K562 treated with DMSO at 1 percent for 24 hours (cell line): ENCODE data around the gene FDXACB1. TPM values are rescaled to one million over a fixed set of nuclear protein-coding genes. Genes with fewer than 3 reads are reported as not detected.

ENCODE experiments used
- total RNA-seq: library from RNA; unstranded; fragments of 300-600 nt; gene quantifications from 2 replicates; pipeline ENCODE4 v1.2.3, GENCODE V29; 2022; ENCODE audit warnings: low read depth; ENCODE audit not compliant: insufficient read depth

Gene FDXACB1, protein sequence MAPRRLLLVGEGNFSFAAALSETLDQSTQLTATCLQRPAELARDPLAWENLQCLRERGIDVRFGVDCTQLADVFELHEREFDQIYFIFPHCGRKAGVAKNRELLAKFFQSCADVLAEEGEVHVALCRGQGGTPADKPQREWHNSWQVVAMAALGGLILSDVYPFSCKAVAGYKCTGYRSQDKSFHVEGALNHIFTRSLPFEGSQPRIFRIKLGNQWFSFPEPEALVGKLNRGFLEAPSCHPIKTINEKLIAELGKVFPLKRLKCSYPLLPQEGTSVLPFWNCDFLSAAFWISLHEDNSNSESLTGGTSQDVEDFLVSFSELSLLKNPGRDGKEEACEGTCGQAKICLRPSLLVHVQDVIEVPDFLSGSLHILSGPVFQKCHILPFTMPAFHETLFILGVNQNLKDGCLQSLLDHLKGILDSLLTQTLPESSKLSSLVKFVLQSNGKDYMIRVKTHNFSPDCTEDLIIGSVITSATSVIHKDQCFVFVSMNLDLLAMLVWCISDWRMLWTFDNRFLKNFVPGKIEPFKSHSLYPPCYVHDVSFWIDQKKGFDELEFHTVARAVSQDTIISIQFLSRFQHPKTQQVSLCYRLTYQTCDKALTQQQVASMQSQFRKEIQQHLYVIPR
- 0.61 and 1.0 TPM in 2 replicates for total RNA-seq

GRCh38 chr11:111878849-111879636 is at the start of gene FDXACB1, which contains the start of gene CFAP68:
FDXACB1 (minus strand) TSS chr11:111879165; CDS start chr11:111879132, 33 bp downstream.
CFAP68 (plus strand) TSS chr11:111879541; CDS start chr11:111879561, 20 bp downstream.

GRCh38 chr11:111918390-111919256 is 39.7 kb upstream of the FDXACB1 start, which contains the start of gene C11orf52:
C11orf52 (plus strand) TSS chr11:111918913; CDS start chr11:111918973, 60 bp downstream.

DNA sequence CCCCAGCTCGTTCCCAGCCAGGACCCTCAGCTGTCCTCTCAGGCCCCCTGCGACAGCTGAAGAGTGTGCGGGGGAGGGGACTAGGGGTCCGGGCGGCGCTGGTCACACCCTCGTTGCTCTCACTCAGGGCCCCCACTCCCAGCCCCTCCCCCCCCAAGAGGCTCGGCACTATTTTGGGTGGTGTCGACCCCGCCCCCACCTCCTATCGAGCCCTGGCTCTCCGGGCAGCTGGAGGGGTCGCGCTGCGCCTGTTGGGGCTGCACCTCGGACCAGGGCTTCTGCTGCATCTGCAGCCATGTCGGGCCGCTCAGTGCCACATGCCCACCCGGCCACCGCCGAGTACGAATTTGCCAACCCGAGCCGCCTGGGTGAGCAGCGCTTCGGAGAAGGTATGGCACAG is 33.6 kb upstream of the FDXACB1 start, which contains the start of gene HSPB2:
Gene HSPB2 (plus strand): TSS at position 200 of the 400 bp plus-strand sequence. CDS start 96 bp downstream, at position 296.

DNA sequence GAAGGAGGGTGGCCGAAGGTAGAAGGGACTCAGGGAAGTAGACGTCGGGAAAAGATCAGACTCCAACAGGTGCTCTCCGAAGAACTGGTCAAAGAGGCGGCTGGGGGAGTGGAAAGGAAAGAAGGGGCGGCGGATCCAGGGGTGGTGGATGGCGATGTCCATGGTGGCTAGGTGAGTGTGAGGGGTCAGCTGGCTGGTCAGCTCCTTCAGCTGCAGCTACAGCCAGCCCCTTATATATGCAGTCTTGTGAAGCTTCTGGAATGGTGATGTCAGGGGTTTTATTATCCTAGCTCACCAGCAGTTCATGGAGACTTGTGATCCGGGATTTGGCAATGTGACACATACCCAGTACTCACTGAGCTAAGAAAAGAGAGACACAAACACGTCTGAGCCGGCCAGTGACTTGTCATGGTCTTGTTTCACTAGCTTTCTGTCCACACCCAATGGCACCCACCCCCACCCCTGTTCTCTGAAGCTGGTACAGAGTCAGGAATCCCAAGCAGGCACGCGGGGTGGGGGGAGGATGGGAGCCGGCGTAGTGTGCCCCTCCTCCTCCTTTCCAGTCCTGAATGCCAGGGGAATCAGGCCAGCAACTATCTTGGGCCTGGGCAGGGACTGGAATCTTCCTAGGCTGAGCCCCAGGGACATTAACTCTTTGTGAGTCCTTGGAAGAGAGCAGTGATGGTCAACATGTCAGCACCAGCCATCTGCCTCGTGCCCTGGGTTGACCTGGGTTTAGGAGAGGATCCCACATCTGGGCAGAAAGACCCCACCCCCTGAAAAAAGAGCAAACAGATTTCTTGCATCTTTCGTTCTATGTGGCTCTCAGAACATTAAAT is 32.8 kb upstream of the FDXACB1 start, which contains the start of gene CRYAB:
Gene CRYAB (minus strand): TSS at position 208 of the 839 bp plus-strand sequence. CDS start 46 bp downstream, at position 162.

DNA sequence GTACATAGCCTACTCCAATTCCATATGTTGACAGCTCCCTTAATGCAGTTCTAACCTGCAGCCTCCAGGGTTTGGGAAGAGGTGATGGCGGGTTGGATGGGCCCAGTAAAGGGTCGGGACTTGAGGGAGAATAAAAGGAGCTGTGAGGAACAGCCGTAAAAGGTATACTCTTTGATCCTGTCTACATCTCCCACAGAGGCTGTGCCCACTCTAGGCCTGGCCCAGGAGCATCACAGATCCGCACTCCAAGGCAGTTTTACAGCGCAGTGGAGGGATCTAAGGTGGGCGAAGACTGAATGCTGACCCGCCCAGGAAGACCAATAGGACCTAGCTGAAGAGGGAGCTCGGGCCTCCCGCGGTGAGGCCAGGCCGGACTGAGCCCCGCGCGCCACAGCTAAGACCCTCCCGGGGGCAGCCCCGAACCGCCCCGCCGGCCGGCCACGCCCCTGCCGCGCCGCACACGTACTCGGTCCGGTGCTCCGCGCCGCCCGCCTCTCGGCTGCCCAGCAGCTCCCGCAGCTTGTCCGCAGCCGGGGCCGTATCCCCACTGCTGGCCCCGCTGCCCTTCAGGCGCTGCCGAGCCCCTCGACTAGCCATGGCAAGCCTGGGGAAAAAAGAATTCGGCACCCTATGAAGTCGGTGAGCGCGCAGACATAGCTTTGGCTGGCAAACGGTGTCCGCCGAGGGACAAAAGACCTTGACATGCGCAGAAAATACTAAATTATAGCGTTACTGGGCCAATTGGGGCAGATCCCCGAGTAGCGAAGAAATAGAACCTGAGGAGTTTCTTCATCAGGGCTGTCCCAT is 7.9 kb downstream of the FDXACB1 start, which contains the start of gene ALG9:
Gene ALG9 (minus strand): TSS at position 696 of the 807 bp plus-strand sequence. CDS start 99 bp downstream, at position 597.

Other genes with a start within 250 kb of the FDXACB1 start
- gene PPP2R1B, start 112.8 kb downstream of the FDXACB1 start, total RNA-seq = 15.3 and 19.5 TPM in 2 replicates
- 19.2 and 20.0 TPM in 2 replicates for gene ALG9, start 7.6 kb downstream of the FDXACB1 start, total RNA-seq
- gene CFAP68, start 376 bp upstream of the FDXACB1 start, total RNA-seq = 22.0 and 28.9 TPM in 2 replicates
- 2.2 TPM in 1 of 2 replicates, not detected in the other for gene CRYAB, start 32.6 kb upstream of the FDXACB1 start, total RNA-seq
- 0.22 TPM in 1 of 2 replicates, not detected in the other for gene HSPB2, start 33.6 kb upstream of the FDXACB1 start, total RNA-seq
- gene C11orf52, start 39.7 kb upstream of the FDXACB1 start, total RNA-seq = 2.5 and 4.2 TPM in 2 replicates
- gene DIXDC1, start 58.2 kb upstream of the FDXACB1 start, total RNA-seq = 2.0 and 2.5 TPM in 2 replicates
- gene DLAT, start 146.2 kb upstream of the FDXACB1 start, total RNA-seq = 33.2 and 37.5 TPM in 2 replicates
- 1.4 TPM in 1 of 2 replicates, not detected in the other for gene PIH1D2, start 194.9 kb upstream of the FDXACB1 start, total RNA-seq
- 11.8 and 12.5 TPM in 2 replicates for gene NKAPD1, start 195.1 kb upstream of the FDXACB1 start, total RNA-seq
- gene TIMM8B, start 207.6 kb upstream of the FDXACB1 start, total RNA-seq = 64.3 and 70.5 TPM in 2 replicates
- gene SDHD, start 207.7 kb upstream of the FDXACB1 start, total RNA-seq = 87.3 and 101 TPM in 2 replicates